ENCODE measurements around the gene MRGPRE.

- TF ChIP-seq POLR2A (IDR thresholded peaks at IDR 0.05; ENCODE audit: low read depth), result no peak
- TF ChIP-seq POLR2AphosphoS5 (IDR thresholded peaks at IDR 0.05), result no peak
- no peak for TF ChIP-seq CTCF (IDR thresholded peaks at IDR 0.05)
- TF ChIP-seq EP300 (IDR thresholded peaks at IDR 0.05), result no peak
Observed at GRCh38 chr11:3203221-3204043, 28.8 kb downstream of the MRGPRE start.
